Fibroblast of lung (primary cell): ENCODE data around the gene CGNL1. TPM values are rescaled to one million over a fixed set of nuclear protein-coding genes. Genes with fewer than 3 reads are reported as not detected.

Experiments
- DNase-seq, 2 donors: peaks; one replicate each; pipeline versions ENCODE4 v3.0.0 to v3.0.0-alpha.2; 2010; ENCODE audit warnings: low read depth in 2 of 2
- H2AFZ ChIP-seq: 2 replicates; pipeline ENCODE4 v1.5.1; 2012; ENCODE audit warnings: low read length, control low read depth, inconsistent platforms
- H3K27ac ChIP-seq: 2 replicates; pipeline ENCODE4 v1.5.1; 2011; ENCODE audit warnings: low read length, control low read depth; ENCODE audit not compliant: insufficient read depth
- H3K27me3 ChIP-seq: 2 replicates; pipeline ENCODE4 v1.5.1; 2011; ENCODE audit warnings: mild to moderate bottlenecking, low read length; ENCODE audit not compliant: control insufficient read depth, insufficient read depth
- H3K36me3 ChIP-seq: 2 replicates; pipeline ENCODE4 v1.5.1; 2011; ENCODE audit warnings: low read length; ENCODE audit not compliant: control insufficient read depth, insufficient read depth
- H3K4me1 ChIP-seq: 2 replicates; pipeline ENCODE4 v1.5.1; 2011; ENCODE audit warnings: low read length; ENCODE audit not compliant: control insufficient read depth, insufficient read depth; ENCODE audit errors: extremely low read depth
- H3K4me2 ChIP-seq: 2 replicates; pipeline ENCODE4 v1.5.1; 2011; ENCODE audit warnings: low read length, control low read depth; ENCODE audit not compliant: insufficient read depth; ENCODE audit errors: extremely low read depth
- H3K4me3 ChIP-seq, 4 experiments: fragments of 200-600 bp in 1 of 4; sonication (generic) in 1 of 4; replicated peaks in 1 of 4; 2 replicates each; pipeline ENCODE4 v1.5.1; 2011 to 2016; ENCODE audit warnings: low read length in 4 of 4, low read depth in 3 of 4, mild to moderate bottlenecking in 3 of 4, control low read depth in 2 of 4, inconsistent platforms in 1 of 4, mixed read lengths in 1 of 4; ENCODE audit not compliant: insufficient read depth in 1 of 4; ENCODE audit errors: control extremely low read depth in 1 of 4
- H3K79me2 ChIP-seq: 2 replicates; pipeline ENCODE4 v1.5.1; 2012; ENCODE audit warnings: mild to moderate bottlenecking, low read length, inconsistent platforms; ENCODE audit not compliant: control insufficient read depth, insufficient read depth
- H3K9ac ChIP-seq: 2 replicates; pipeline ENCODE4 v1.5.1; 2011; ENCODE audit warnings: mild to moderate bottlenecking, low read length, control low read depth; ENCODE audit not compliant: insufficient read depth
- H3K9me3 ChIP-seq: 2 replicates; pipeline ENCODE4 v1.5.1; 2012; ENCODE audit warnings: low read depth, low read length; ENCODE audit not compliant: control insufficient read depth, insufficient read depth
- H4K20me1 ChIP-seq: 2 replicates; pipeline ENCODE4 v1.5.1; 2011; ENCODE audit warnings: low read length; ENCODE audit not compliant: control insufficient read depth, insufficient read depth; ENCODE audit errors: extremely low read depth
- EZH2 ChIP-seq: IDR thresholded peaks from 2 replicates; pipeline ENCODE4 v1.5.1; 2012; ENCODE audit warnings: low read length, control low read depth, mild to moderate bottlenecking; ENCODE audit errors: missing control alignments
- polyA plus RNA-seq, 2 donors: library from polyadenylated mRNA; depleted of rRNA in 1 of 2; stranded (reverse) in 1 of 2; unstranded in 1 of 2; fragments of >200 nt; gene quantifications; 2 replicates each; pipeline ENCODE4 v1.2.1, GENCODE V29; 2011 to 2012; ENCODE audit warnings: missing spikeins in 1 of 2
- total RNA-seq: library from RNA; depleted of rRNA; stranded (reverse); fragments of >200 nt; gene quantifications from 2 replicates; pipeline ENCODE4 v1.2.1, GENCODE V29; 2014
- TF ChIP-seq, protein P1 (sequence below), 2 donors: IDR thresholded peaks in 1 of 2; conservative IDR thresholded peaks in 1 of 2; 1 replicate in 1 of 2; 2 replicates in 1 of 2; pipeline ENCODE4 v1.5.1; 2011 to 2012; ENCODE audit warnings: low read length in 2 of 2, control low read depth in 1 of 2, inconsistent platforms in 1 of 2, low read depth in 1 of 2, mild to moderate bottlenecking in 1 of 2

CGNL1 gene
- total and polyA plus RNA-seq, 2 donors (not counting 1 experiment from before 2014, with no cell fraction given), result 0.18 to 6.1 TPM

DNA sequence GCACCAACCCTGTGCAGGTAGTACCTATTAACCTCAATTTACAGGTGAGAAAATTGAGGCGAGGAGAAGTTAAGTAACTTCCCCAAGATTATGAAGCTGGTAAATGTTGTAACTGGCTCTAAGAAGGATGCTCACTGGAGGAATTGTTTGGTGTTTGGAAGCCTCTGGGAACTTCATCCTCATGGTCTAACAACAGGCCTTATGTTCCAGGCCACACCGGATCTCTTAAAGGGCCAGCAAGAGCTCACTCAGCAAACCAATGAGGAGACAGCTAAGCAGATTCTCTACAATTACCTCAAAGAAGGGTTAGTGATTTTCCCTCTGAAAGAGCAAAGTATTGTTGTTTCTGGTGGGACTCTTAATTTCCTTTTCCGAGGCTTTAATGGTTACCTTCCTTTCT is 63.9 kb downstream of the CGNL1 start:
- Histone ChIP-seq H2AFZ (no peak overlapping the region), H3K36me3 (no peaks in the 10 kb centered on the region), H3K27me3 (no peaks in the 10 kb centered on the region), H3K4me3 (no peak overlapping the region), H3K27ac (no peak overlapping the region), H3K4me1 (no peaks in the 10 kb centered on the region), H3K4me2 (no peak overlapping the region), H3K9ac (no peak overlapping the region), H4K20me1 (no peaks in the 10 kb centered on the region), H3K79me2 (no peaks in the 10 kb centered on the region), H3K9me3 (no peaks in the 10 kb centered on the region)
- TF ChIP-seq, protein P1, sequence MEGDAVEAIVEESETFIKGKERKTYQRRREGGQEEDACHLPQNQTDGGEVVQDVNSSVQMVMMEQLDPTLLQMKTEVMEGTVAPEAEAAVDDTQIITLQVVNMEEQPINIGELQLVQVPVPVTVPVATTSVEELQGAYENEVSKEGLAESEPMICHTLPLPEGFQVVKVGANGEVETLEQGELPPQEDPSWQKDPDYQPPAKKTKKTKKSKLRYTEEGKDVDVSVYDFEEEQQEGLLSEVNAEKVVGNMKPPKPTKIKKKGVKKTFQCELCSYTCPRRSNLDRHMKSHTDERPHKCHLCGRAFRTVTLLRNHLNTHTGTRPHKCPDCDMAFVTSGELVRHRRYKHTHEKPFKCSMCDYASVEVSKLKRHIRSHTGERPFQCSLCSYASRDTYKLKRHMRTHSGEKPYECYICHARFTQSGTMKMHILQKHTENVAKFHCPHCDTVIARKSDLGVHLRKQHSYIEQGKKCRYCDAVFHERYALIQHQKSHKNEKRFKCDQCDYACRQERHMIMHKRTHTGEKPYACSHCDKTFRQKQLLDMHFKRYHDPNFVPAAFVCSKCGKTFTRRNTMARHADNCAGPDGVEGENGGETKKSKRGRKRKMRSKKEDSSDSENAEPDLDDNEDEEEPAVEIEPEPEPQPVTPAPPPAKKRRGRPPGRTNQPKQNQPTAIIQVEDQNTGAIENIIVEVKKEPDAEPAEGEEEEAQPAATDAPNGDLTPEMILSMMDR (conservative IDR thresholded peaks at IDR 0.05 in 1 of 2, IDR thresholded peaks at IDR 0.05 in 1 of 2; ENCODE audit: low read depth in 1 of 2, low read length in 2 of 2), result no peak
- DNase-seq, result no peak

DNA sequence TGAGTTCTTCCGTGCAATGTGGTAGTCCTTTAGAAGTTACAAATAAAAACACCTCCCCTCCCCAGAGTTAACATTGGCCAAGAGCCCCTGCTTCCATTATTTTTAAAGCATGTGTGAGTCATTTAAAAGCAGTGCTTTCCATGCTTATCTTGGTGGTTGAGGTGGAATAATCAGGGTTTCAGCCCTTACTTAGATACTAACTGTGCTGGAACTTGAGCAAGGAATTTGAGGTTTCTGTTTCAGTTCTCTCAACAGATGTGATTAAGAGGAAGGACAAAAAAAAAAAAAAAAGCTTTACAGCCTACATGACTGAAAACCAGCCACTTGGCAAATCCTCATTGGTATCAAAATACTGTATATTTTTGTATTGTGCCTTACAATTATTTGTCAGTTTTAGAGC is 64.5 kb downstream of the CGNL1 start:
- peak; percentile 65 to 98 for DNase-seq
- Histone ChIP-seq H3K79me2 (no peaks in the 10 kb centered on the region), H4K20me1 (no peaks in the 10 kb centered on the region), H3K27me3 (no peaks in the 10 kb centered on the region), H3K4me1 (no peaks in the 10 kb centered on the region), H3K9me3 (no peaks in the 10 kb centered on the region), H3K4me3 (no peak overlapping the region), H3K4me2 (no peak overlapping the region), H3K27ac (no peak overlapping the region), H3K9ac (no peak overlapping the region), H2AFZ (no peak overlapping the region), H3K36me3 (no peaks in the 10 kb centered on the region)
- no peak for TF ChIP-seq EZH2
- TF ChIP-seq, protein P1 (conservative IDR thresholded peaks at IDR 0.05 in 1 of 2, IDR thresholded peaks at IDR 0.05 in 1 of 2; ENCODE audit: low read depth in 1 of 2, low read length in 2 of 2), result no peak

DNA sequence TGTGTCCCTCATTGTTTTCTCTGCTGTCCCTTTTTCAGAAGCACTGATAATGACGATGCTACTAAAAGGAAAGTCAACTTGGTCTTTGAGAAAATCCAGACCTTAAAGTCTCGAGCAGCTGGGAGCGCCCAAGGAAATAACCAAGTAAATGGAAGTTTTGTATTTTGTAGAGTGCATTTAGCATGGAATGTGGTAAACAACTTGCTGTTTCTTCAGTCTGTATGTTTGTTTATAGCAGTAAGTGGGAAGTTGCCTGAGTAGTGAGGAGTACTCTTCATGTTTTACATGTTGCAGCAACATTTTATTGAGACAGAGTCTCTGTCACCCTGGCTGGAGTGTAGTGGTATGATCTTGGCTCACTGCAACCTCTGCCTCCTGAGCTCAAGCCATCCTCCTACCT is 66.0 kb downstream of the CGNL1 start:
- H3K4me1 ChIP-seq, result no peaks in the 10 kb centered on the region
- no peak overlapping the region for H3K4me3 ChIP-seq
- no peaks in the 10 kb centered on the region for H3K9me3 ChIP-seq
- H2AFZ ChIP-seq, result no peak overlapping the region
- no peak overlapping the region for H3K9ac ChIP-seq
- no peak overlapping the region for H3K4me2 ChIP-seq
- no peak for DNase-seq
- H4K20me1 ChIP-seq, result no peaks in the 10 kb centered on the region
- H3K27ac ChIP-seq, result no peak overlapping the region
- TF ChIP-seq, protein P1 (conservative IDR thresholded peaks at IDR 0.05 in 1 of 2, IDR thresholded peaks at IDR 0.05 in 1 of 2; ENCODE audit: low read depth in 1 of 2, low read length in 2 of 2), result no peak
- TF ChIP-seq EZH2, result no peak
- no peaks in the 10 kb centered on the region for H3K27me3 ChIP-seq
- H3K79me2 ChIP-seq, result no peaks in the 10 kb centered on the region
- no peaks in the 10 kb centered on the region for H3K36me3 ChIP-seq
